GM18907 (cell line): ENCODE data around the gene ALKBH3.

Source experiments
- ATAC-seq: cut with Tn5 transposase; IDR thresholded peaks from one replicate; pipeline ENCODE4 v1.9.1; 2021; ENCODE audit warnings: mild to moderate bottlenecking, moderate library complexity; ENCODE audit not compliant: unreplicated experiment

ALKBH3 gene

DNA sequence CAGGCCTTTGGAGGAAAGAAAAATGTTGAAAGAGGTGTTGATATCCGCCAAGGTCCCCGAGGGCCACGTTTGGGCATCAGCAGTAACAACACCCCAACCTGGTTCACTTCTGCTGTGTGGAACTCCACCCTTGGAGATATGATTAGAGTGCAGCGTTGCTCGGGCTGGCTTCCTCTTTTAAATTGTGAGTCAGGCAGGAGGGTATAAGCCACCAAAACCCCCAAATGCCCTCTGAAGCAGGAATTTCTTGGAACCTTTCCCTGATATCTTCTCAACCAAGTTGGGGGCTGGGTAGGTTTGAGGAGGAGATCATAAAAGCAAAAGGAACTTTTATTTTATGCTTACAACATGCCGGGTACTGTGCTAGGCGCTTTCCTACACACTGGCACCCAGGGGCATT lies 55.4 kb downstream of the ALKBH3 start:
- ATAC-seq, result no peak

GRCh38 chr11:43937434-43938411 lies 57.1 kb downstream of the ALKBH3 start:
- no peak for ATAC-seq

- ATAC-seq, result no peak
Observed at GRCh38 chr11:43941257-43941994, 60.8 kb downstream of the ALKBH3 start.

- no peak for ATAC-seq
Observed at GRCh38 chr11:43942662-43943371, 62.2 kb downstream of the ALKBH3 start.

GRCh38 chr11:43943372-43943930 lies 62.8 kb downstream of the ALKBH3 start:
- ATAC-seq, result no peak

- ATAC-seq, result no peak
Observed at GRCh38 chr11:43943931-43944751, 63.5 kb downstream of the ALKBH3 start.

- ATAC-seq, result no peak
Observed at GRCh38 chr11:43944761-43945311, 64.2 kb downstream of the ALKBH3 start.

DNA sequence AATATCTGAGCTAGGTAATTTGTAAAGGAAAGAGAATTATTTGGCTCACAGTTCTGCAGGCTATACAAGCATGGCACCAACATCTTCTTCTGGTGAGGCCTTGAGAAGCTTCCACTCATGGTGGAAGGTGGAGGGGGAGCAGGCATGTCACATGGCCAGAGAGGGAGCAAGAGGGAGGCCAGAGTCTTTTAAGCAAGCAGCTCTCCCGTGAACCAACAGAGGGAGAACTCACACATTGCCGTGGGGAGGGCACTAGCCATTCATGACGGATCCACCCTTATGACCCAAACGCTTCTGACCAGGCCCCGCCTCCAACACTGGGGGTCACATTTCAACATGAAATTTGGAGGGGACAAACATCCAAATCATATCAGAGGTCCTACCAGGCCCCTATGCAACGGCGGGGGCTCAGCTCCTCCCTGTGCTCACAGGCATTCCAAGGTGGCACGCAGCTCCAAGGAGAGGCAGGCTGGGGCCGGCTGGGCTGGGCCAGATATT lies 66.4 kb downstream of the ALKBH3 start:
- no peak for ATAC-seq

- ATAC-seq, result no peak
Observed at GRCh38 chr11:43947815-43948214, 67.2 kb downstream of the ALKBH3 start.

GRCh38 chr11:43948341-43949225 lies 68.0 kb downstream of the ALKBH3 start:
- no peak for ATAC-seq

DNA sequence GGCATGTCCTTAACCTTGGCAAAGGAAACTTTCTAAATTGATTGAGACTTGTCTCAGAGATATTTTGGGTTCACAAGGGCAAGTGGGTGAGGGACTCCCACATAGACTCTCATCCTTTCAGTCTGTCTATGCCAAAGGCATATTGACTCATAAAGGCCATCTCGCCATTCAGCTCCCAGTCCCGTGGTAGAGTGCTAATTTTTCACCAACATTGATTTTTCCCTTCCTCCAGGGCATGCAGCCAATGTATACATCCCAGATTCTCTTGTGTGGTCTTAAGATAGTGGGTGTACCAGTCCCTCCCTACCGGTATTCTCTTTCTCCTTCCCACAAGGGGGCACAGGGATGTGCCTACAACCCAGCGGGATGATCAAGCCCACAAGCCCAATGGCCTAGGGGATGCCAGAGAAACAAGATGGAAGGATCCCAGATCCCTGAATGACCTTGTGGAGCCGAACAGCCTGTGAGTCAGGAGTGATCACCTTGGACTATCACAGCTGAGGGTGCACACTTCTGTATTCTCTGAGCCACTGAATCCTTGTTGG lies 69.8 kb downstream of the ALKBH3 start:
- ATAC-seq, result no peak

GRCh38 chr11:43951231-43951630 lies 70.6 kb downstream of the ALKBH3 start:
- ATAC-seq, result no peak

DNA sequence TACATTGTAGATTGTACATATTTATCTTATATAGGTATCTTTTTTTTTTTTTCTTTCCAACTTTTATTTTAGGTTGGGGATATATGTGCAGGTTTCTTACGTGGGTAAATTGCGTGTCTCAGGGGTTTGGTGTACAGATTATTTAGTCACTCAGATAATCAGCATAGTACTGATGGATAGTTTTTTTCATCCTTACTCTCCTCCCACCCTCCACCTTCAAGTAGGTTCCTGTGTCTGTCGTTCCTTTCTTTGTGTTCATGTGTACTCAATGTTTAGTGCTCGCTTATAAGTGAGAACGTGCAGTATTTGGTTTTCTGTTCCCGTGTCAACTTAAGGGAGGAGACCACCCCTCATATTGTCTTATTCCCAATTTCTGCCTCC lies 71.4 kb downstream of the ALKBH3 start:
- ATAC-seq, result no peak

GRCh38 chr11:43952401-43953342 lies 72.0 kb downstream of the ALKBH3 start:
- ATAC-seq, result no peak

- no peak for ATAC-seq
Observed at GRCh38 chr11:43953521-43953920, 72.9 kb downstream of the ALKBH3 start.

DNA sequence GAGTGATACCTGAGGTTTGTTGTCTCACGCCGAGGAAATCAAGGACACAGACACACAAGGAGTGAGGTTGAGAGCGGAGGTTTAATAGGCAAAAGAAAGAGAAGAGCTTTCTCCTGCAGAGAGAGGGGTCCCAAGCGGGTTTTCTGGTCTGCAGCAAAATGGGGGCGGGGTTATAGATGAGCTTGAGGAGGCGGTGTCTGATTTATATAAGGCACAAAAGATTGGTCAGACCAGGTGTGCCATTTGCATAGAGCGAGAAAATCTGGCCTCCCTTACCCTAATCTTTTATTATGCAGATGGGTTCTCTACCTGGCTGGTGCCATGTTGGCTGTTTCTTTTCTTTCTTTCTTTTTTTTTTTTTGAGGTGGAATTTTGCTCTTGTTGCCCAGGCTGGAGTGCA lies 73.6 kb downstream of the ALKBH3 start:
- no peak for ATAC-seq

DNA sequence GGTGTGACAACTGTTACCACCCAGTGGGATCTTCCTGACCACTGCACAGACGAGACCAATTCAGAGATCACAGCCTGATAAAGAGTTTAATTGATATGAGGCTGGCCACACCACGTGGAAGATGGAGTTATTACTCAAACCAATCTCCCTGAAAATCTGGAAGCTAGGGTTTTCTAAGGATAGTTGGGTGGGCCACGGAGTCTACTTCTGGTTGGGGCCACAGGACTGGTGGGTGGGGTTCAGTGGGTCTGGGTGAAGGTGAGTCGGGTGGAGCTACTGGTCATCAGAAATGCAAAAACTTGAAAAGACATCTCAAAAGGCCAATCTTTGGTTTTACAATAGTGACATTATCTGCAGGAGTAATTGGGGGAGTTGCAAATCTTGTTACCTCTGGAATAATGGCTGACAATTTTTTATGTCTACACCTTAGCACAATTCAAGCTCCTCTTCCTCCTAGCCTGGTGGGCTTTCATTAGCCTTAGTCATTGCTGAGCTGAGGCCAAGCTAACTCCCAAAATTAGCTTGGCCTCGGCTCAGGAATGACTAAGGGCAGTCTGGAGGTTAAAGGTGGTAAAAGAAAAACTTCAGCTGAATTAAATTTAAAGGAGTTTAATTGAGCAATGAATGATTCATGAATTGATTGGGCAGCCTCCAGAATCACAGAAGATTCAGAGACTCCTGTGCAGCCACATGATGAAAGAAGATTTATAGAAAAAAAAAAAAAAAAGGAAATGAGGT lies 74.9 kb downstream of the ALKBH3 start:
- no peak for ATAC-seq
